Measurements from ENCODE around the gene TMPRSS11A. TPM values are rescaled to one million over a fixed set of nuclear protein-coding genes. Genes with fewer than 3 reads are reported as not detected.

TMPRSS11A gene
- total and polyA plus RNA-seq, 10 donors = 0.07 TPM; not detected in 9

DNA sequence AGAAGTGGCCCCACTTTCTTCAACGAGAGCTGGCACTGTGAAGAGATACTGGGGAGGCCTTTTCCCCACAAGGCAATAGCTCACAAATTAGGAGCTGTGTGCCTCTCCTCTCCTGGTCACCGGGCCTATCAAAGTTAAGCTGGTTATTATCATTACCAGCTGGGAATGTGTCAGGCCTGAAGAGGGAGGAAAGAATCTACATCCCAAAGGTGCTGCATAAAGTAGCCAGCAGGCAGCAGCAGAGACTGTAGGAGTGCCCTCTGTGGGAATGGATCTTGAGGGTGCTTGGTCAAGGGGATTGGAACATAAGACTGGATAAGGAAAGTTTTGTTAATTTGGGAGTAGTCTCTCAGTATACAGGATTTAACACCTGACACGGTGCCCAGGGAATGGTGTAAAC, 70.4 kb downstream of the TMPRSS11A start:
- Histone ChIP-seq H3K27ac (no peak overlapping the region), H3K27me3 (replicated peaks in 1 of 7) (no peaks in the 10 kb centered on the region), H3K4me1 (no peaks in the 10 kb centered on the region), H3K4me3 (no peak overlapping the region), H3K36me3 (no peaks in the 10 kb centered on the region), H3K9me3 (peaks cover 0 to 10% (median 3%) of the 10 kb centered on the region in 8 donors)
- TF ChIP-seq POLR2AphosphoS5 (IDR thresholded peaks at IDR 0.05) = no peak
- no peak for TF ChIP-seq CTCF (IDR thresholded peaks at IDR 0.05 in 8 of 11, conservative IDR thresholded peaks at IDR 0.05 in 3 of 11)
- TF ChIP-seq POLR2A (IDR thresholded peaks at IDR 0.05) = no peak
- 74 to 89% (median 85%) methylated on average over 3 of the region's 3 CpGs for WGBS, 5 donors
- intact Hi-C loops (cut with DNase I; ENCODE audit: low total_unique reads) = no loop called here
- DNase-seq = no peak

- intact Hi-C loops (cut with DNase I; ENCODE audit: low total_unique reads) = no loop called here
- H3K36me3 ChIP-seq = no peaks in the 10 kb centered on the region
- H3K27me3 ChIP-seq (replicated peaks in 1 of 7) = no peaks in the 10 kb centered on the region
- H3K27ac ChIP-seq = no peak overlapping the region
- DNase-seq = no peak
- TF ChIP-seq POLR2A (IDR thresholded peaks at IDR 0.05) = no peak
- no peak for TF ChIP-seq POLR2AphosphoS5 (IDR thresholded peaks at IDR 0.05)
- TF ChIP-seq CTCF (IDR thresholded peaks at IDR 0.05 in 8 of 11, conservative IDR thresholded peaks at IDR 0.05 in 3 of 11) = no peak
- H3K9me3 ChIP-seq = peaks cover 0 to 10% (median 3%) of the 10 kb centered on the region in 8 donors
- H3K4me1 ChIP-seq = no peaks in the 10 kb centered on the region
- H3K4me3 ChIP-seq = no peak overlapping the region
- WGBS, 5 donors = 86 to 98% (median 91%) methylated on average over 2 of the region's 2 CpGs
Measured at GRCh38 chr4:67892253-67892652, 71.0 kb downstream of the TMPRSS11A start.

- Histone ChIP-seq H3K9me3 (peaks cover 0 to 9% (median 2%) of the 10 kb centered on the region in 8 donors), H3K4me1 (no peaks in the 10 kb centered on the region), H3K27me3 (replicated peaks in 1 of 7) (no peaks in the 10 kb centered on the region), H3K27ac (no peak overlapping the region), H3K4me3 (no peak overlapping the region), H3K36me3 (no peaks in the 10 kb centered on the region)
- DNase-seq = no peak
- intact Hi-C loops (cut with DNase I; ENCODE audit: low total_unique reads) = no loop called here
- TF ChIP-seq POLR2AphosphoS5 (IDR thresholded peaks at IDR 0.05) (no peak), POLR2A (IDR thresholded peaks at IDR 0.05) (no peak), CTCF (IDR thresholded peaks at IDR 0.05 in 8 of 11, conservative IDR thresholded peaks at IDR 0.05 in 3 of 11) (no peak)
Measured at GRCh38 chr4:67891645-67892044, 71.6 kb downstream of the TMPRSS11A start.

- Histone ChIP-seq H3K36me3 (no peaks in the 10 kb centered on the region), H3K9me3 (no peaks in the 10 kb centered on the region), H3K27me3 (replicated peaks in 1 of 7) (no peaks in the 10 kb centered on the region), H3K4me1 (no peaks in the 10 kb centered on the region), H3K27ac (peak overlapping the region in 3 of 8 donors; percentile 1 to 3 (median 3)), H3K4me3 (no peak overlapping the region)
- intact Hi-C loops (cut with DNase I; ENCODE audit: low total_unique reads) = no loop called here
- WGBS, 5 donors = 50 to 70% (median 60%) methylated on average over 4 of the region's 4 CpGs
- no peak for DNase-seq
- TF ChIP-seq POLR2AphosphoS5 (IDR thresholded peaks at IDR 0.05) (no peak), POLR2A (IDR thresholded peaks at IDR 0.05) (no peak), CTCF (IDR thresholded peaks at IDR 0.05 in 8 of 11, conservative IDR thresholded peaks at IDR 0.05 in 3 of 11) (no peak)
Measured at GRCh38 chr4:67886281-67886680, 77.0 kb downstream of the TMPRSS11A start.
